NAMALWA (cell line): ENCODE data around the gene AVP.
"Not testable (repeated sequence)": the region's sequence is repeated elsewhere in the genome, so short reads cannot be mapped to it uniquely, and the experiment has no call there.

Source experiments
- DNase-seq: peaks from one replicate; pipeline ENCODE4 v3.0.0-alpha.2; 2015; ENCODE audit warnings: low spot score

The AVP gene

GRCh38 chr20:3084283-3084985 lies at the start of gene AVP:
TSS of gene AVP (minus strand) at chr20:3084724. CDS start at chr20:3084674, 50 bp downstream.
- no peak for DNase-seq

GRCh38 chr20:3134151-3134550 lies 49.6 kb upstream of the AVP start:
- no peak for DNase-seq

GRCh38 chr20:3133155-3133554 lies 48.6 kb upstream of the AVP start:
- DNase-seq: no peak

- no peak for DNase-seq
Observed at GRCh38 chr20:3130051-3130600, 45.6 kb upstream of the AVP start.

- no peak for DNase-seq
Observed at GRCh38 chr20:3129094-3129493, 44.6 kb upstream of the AVP start.

- no peak for DNase-seq
Observed at GRCh38 chr20:3128275-3128984, 43.9 kb upstream of the AVP start.

- DNase-seq: no peak
Observed at GRCh38 chr20:3126527-3126859, 42.0 kb upstream of the AVP start.

GRCh38 chr20:3125776-3126526 lies 41.4 kb upstream of the AVP start:
- not testable (repeated sequence) for DNase-seq

- not testable (repeated sequence) for DNase-seq
Observed at GRCh38 chr20:3124773-3125560, 40.4 kb upstream of the AVP start.

- DNase-seq: not testable (repeated sequence)
Observed at GRCh38 chr20:3124163-3124562, 39.6 kb upstream of the AVP start.

- no peak for DNase-seq
Observed at GRCh38 chr20:3123542-3123941, 39.0 kb upstream of the AVP start.

- no peak for DNase-seq
Observed at GRCh38 chr20:3121955-3122610, 37.6 kb upstream of the AVP start.

- DNase-seq: no peak
Observed at GRCh38 chr20:3121271-3121911, 36.9 kb upstream of the AVP start.

GRCh38 chr20:3119044-3119443 lies 34.5 kb upstream of the AVP start:
- no peak for DNase-seq

GRCh38 chr20:3117839-3118379 lies 33.4 kb upstream of the AVP start:
- not testable (repeated sequence) for DNase-seq

- DNase-seq: no peak
Observed at GRCh38 chr20:3116341-3116740, 31.8 kb upstream of the AVP start.

GRCh38 chr20:3115190-3116107 lies 30.9 kb upstream of the AVP start:
- DNase-seq: peak; percentile 51

- no peak for DNase-seq
Observed at GRCh38 chr20:3111995-3112394, 27.5 kb upstream of the AVP start.

- no peak for DNase-seq
Observed at GRCh38 chr20:3111507-3111906, 27.0 kb upstream of the AVP start.
